ENCODE results near the gene DCC.

GRCh38 chr18:52624702-52625101 is 284.7 kb downstream of the DCC start:
- TF ChIP-seq EP300 (IDR thresholded peaks at IDR 0.05): no peak
- TF ChIP-seq, protein P1, sequence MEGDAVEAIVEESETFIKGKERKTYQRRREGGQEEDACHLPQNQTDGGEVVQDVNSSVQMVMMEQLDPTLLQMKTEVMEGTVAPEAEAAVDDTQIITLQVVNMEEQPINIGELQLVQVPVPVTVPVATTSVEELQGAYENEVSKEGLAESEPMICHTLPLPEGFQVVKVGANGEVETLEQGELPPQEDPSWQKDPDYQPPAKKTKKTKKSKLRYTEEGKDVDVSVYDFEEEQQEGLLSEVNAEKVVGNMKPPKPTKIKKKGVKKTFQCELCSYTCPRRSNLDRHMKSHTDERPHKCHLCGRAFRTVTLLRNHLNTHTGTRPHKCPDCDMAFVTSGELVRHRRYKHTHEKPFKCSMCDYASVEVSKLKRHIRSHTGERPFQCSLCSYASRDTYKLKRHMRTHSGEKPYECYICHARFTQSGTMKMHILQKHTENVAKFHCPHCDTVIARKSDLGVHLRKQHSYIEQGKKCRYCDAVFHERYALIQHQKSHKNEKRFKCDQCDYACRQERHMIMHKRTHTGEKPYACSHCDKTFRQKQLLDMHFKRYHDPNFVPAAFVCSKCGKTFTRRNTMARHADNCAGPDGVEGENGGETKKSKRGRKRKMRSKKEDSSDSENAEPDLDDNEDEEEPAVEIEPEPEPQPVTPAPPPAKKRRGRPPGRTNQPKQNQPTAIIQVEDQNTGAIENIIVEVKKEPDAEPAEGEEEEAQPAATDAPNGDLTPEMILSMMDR (IDR thresholded peaks at IDR 0.05): no peak
- no peak for TF ChIP-seq POLR2AphosphoS5 (IDR thresholded peaks at IDR 0.05)

Measured in upper lobe of left lung (tissue), 4 donors.